WTC11 (cell line): ENCODE data around the gene MAPK8IP2. TPM values are rescaled to one million over a fixed set of nuclear protein-coding genes. Genes with fewer than 3 reads are reported as not detected.

Experiments used
- ATAC-seq: fragments of 200-7000 bp; cut with Tn5 transposase; 2 replicates; pipeline ENCODE4 v1.10.0; 2021; ENCODE audit warnings: mild to moderate bottlenecking, moderate library complexity
- CTCF ChIA-PET: fragments of 300-600 bp; sonication (Branson Sonifier 250); formaldehyde crosslinking; loops from one replicate; lab custom pipeline; 2021; ENCODE audit warnings: antibody characterized with exemption; lab: Charles Lee
- POLR2A ChIA-PET: fragments of 350-600 bp; sonication (Branson Sonifier 250); formaldehyde crosslinking; loops from one replicate; lab custom pipeline; 2021; ENCODE audit warnings: antibody characterized with exemption; lab: Charles Lee
- DNase-seq: peaks from one replicate; pipeline ENCODE4 v3.0.0; 2021; ENCODE audit warnings: low spot score
- H3K27ac Mint-ChIP-seq: 2 replicates; pipeline ENCODE4 v1.8.0; 2021; ENCODE audit warnings: mixed read lengths
- H3K27me3 Mint-ChIP-seq: 2 replicates; pipeline ENCODE4 v1.8.0; 2021; ENCODE audit warnings: low read depth, mild to moderate bottlenecking, moderate library complexity, mixed read lengths
- H3K36me3 Mint-ChIP-seq: 2 replicates; pipeline ENCODE4 v1.8.0; 2021; ENCODE audit warnings: mixed read lengths
- H3K4me1 Mint-ChIP-seq: 2 replicates; pipeline ENCODE4 v1.8.0; 2022; ENCODE audit warnings: mixed read lengths
- H3K4me3 Mint-ChIP-seq: 2 replicates; pipeline ENCODE4 v1.8.0; 2021; ENCODE audit warnings: mild to moderate bottlenecking, moderate library complexity, mixed read lengths
- H3K9me3 Mint-ChIP-seq: 2 replicates; pipeline ENCODE4 v1.8.0; 2021; ENCODE audit warnings: mixed read lengths
- AR ChIP-seq: fragments of 250-450 bp; sonication (Bioruptor Pico); IDR thresholded peaks from 2 replicates; pipeline ENCODE4 v1.9.0; 2021; ENCODE audit warnings: mild to moderate bottlenecking
- ARID4B ChIP-seq: sonication (generic); formaldehyde crosslinking; IDR thresholded peaks from 2 replicates; pipeline ENCODE4 v1.8.0; 2023; ENCODE audit warnings: missing genetic modification reagents, mild to moderate bottlenecking, borderline replicate concordance
- CBFB ChIP-seq: sonication (generic); formaldehyde crosslinking; IDR thresholded peaks from 2 replicates; pipeline ENCODE4 v1.8.1; 2022; ENCODE audit warnings: mild to moderate bottlenecking, low read depth, missing genetic modification reagents
- CREM ChIP-seq: sonication (generic); formaldehyde crosslinking; IDR thresholded peaks from 2 replicates; pipeline ENCODE4 v1.8.1; 2022; ENCODE audit warnings: mild to moderate bottlenecking, missing genetic modification reagents, moderate library complexity
- ELF4 ChIP-seq: sonication (generic); formaldehyde crosslinking; IDR thresholded peaks from 2 replicates; pipeline ENCODE4 v1.8.1; 2022; ENCODE audit warnings: low read depth, mild to moderate bottlenecking, moderate library complexity, missing genetic modification reagents
- HMGXB4 ChIP-seq: sonication (generic); formaldehyde crosslinking; IDR thresholded peaks from 2 replicates; pipeline ENCODE4 v1.8.1; 2023; ENCODE audit warnings: mild to moderate bottlenecking, moderate library complexity, missing genetic modification reagents
- IRF1 ChIP-seq: sonication (generic); formaldehyde crosslinking; IDR thresholded peaks from 2 replicates; pipeline ENCODE4 v1.8.0; 2023; ENCODE audit warnings: missing genetic modification reagents
- IRF2 ChIP-seq: sonication (generic); formaldehyde crosslinking; IDR thresholded peaks from 2 replicates; pipeline ENCODE4 v1.8.0; 2022; ENCODE audit warnings: low read depth, missing genetic modification reagents, borderline replicate concordance
- KAT7 ChIP-seq: sonication (generic); formaldehyde crosslinking; IDR thresholded peaks from 2 replicates; pipeline ENCODE4 v1.8.1; 2023; ENCODE audit warnings: missing genetic modification reagents, mild to moderate bottlenecking, borderline replicate concordance
- NFE2L1 ChIP-seq: sonication (generic); formaldehyde crosslinking; IDR thresholded peaks from 2 replicates; pipeline ENCODE4 v1.8.1; 2023; ENCODE audit warnings: missing genetic modification reagents
- NR2C2 ChIP-seq: sonication (generic); formaldehyde crosslinking; IDR thresholded peaks from 2 replicates; pipeline ENCODE4 v1.8.0; 2022; ENCODE audit warnings: mild to moderate bottlenecking, missing genetic modification reagents
- SMAD3 ChIP-seq: sonication (generic); formaldehyde crosslinking; IDR thresholded peaks from 2 replicates; pipeline ENCODE4 v1.8.0; 2022; ENCODE audit warnings: missing genetic modification reagents, mild to moderate bottlenecking, borderline replicate concordance
- SP1 ChIP-seq: sonication (generic); formaldehyde crosslinking; conservative IDR thresholded peaks from 2 replicates; pipeline ENCODE4 v1.8.1; 2022; ENCODE audit warnings: missing genetic modification reagents
- TCF7 ChIP-seq: sonication (generic); formaldehyde crosslinking; IDR thresholded peaks from 2 replicates; pipeline ENCODE4 v1.8.0; 2022; ENCODE audit warnings: mild to moderate bottlenecking, low read depth, missing genetic modification reagents, moderate library complexity
- TP53 ChIP-seq: sonication (generic); formaldehyde crosslinking; IDR thresholded peaks from 2 replicates; pipeline ENCODE4 v1.8.1; 2023; ENCODE audit warnings: mild to moderate bottlenecking, missing genetic modification reagents
- ZBTB43 ChIP-seq: sonication (generic); formaldehyde crosslinking; IDR thresholded peaks from 2 replicates; pipeline ENCODE4 v1.8.1; 2023; ENCODE audit warnings: mild to moderate bottlenecking, missing genetic modification reagents
- ZNF232 ChIP-seq: sonication (generic); formaldehyde crosslinking; IDR thresholded peaks from 2 replicates; pipeline ENCODE4 v1.8.0; 2022; ENCODE audit warnings: mild to moderate bottlenecking, missing genetic modification reagents
- ZSCAN18 ChIP-seq: fragments of 250-450 bp; sonication (Bioruptor Pico); IDR thresholded peaks from 2 replicates; pipeline ENCODE4 v2.1.2; 2022; ENCODE audit warnings: mild to moderate bottlenecking, moderate library complexity
- total RNA-seq: library from RNA; stranded (reverse); gene quantifications from 3 replicates; pipeline ENCODE4 v1.2.3, GENCODE V29; 2021

The MAPK8IP2 gene
- total RNA-seq, 1 experiment from 2014 or later, result 4.9 TPM

GRCh38 chr22:50582493-50583293 is 17.9 kb upstream of the MAPK8IP2 start, which contains the start of gene CHKB (continued):
- no peak for TF ChIP-seq AR (CRISPR knock-in tag)
- TF ChIP-seq IRF2 (CRISPR knock-in tag), result no peak
- TF ChIP-seq NR2C2, result peak; percentile 88
- no peak for TF ChIP-seq CBFB (CRISPR knock-in tag)
- peak; percentile 88 for TF ChIP-seq HMGXB4 (CRISPR knock-in tag)
- no peak for TF ChIP-seq IRF1 (CRISPR knock-in tag)
- TF ChIP-seq ARID4B (CRISPR knock-in tag), result no peak
- peak; percentile 84 for TF ChIP-seq TCF7
- TF ChIP-seq KAT7 (CRISPR knock-in tag), result no peak
- no peak for TF ChIP-seq ZSCAN18 (CRISPR knock-in tag)

GRCh38 chr22:50583294-50583861 is 17.2 kb upstream of the MAPK8IP2 start:
- H3K9me3 Mint-ChIP-seq, result no peaks in the 10 kb centered on the region
- peak overlapping the region; percentile 87 for H3K27ac Mint-ChIP-seq
- ChIA-PET CTCF (interaction anchor here (1.1 to 1.7 kb wide), 6 partner anchors 29 to 116 kb away, joined by 3 to 11 read pairs (median 5); partner anchors contain the start of gene SCO2), POLR2A (interaction anchor here (1.0 to 1.4 kb wide), 2 partner anchors 58 to 76 kb away, joined by 3 to 6 read pairs; partner anchors contain the start of genes LMF2, NCAPH2 and SCO2)
- DNase-seq, result no peak
- TF ChIP-seq ZNF232 (CRISPR knock-in tag) (0 out of 2 replicates have a peak, but pooled peaks have one; percentile 67), ELF4 (CRISPR knock-in tag) (peak; percentile 82; the same call in 1 of the 2 replicates), TP53 (CRISPR knock-in tag) (no peak), CREM (CRISPR knock-in tag) (0 out of 2 replicates have a peak, but pooled peaks have one; percentile 59), SMAD3 (CRISPR knock-in tag) (0 out of 2 replicates have a peak, but pooled peaks have one; percentile 69), SP1 (CRISPR knock-in tag) (no peak), NFE2L1 (CRISPR knock-in tag) (no peak), ZBTB43 (0 out of 2 replicates have a peak, but pooled peaks have one; percentile 1)
- peaks cover 14% of the 10 kb centered on the region for H3K27me3 Mint-ChIP-seq
- ATAC-seq, result peak; percentile 3
- peaks cover 7% of the 10 kb centered on the region for H3K36me3 Mint-ChIP-seq
- H3K4me3 Mint-ChIP-seq, result peak overlapping the region; percentile 97
- peaks cover 9% of the 10 kb centered on the region for H3K4me1 Mint-ChIP-seq
